GM12878 (cell line): ENCODE data around the gene FBXO4. TPM values are rescaled to one million over a fixed set of nuclear protein-coding genes. Genes with fewer than 3 reads are reported as not detected.

Experiments
- ATF2 ChIP-seq: IDR thresholded peaks from 2 replicates; pipeline ENCODE4 v1.6.1; 2012; ENCODE audit warnings: low read length, inconsistent platforms
- IRF4 ChIP-seq: IDR thresholded peaks from 2 replicates; pipeline ENCODE4 v1.6.1; 2011; ENCODE audit warnings: low read depth, low read length
- NFYA ChIP-seq: IDR thresholded peaks from 2 replicates; pipeline ENCODE4 v1.6.1; 2011; ENCODE audit warnings: low read depth, mild to moderate bottlenecking, low read length, improper control_type of control experiment, borderline replicate concordance
- POLR2A ChIP-seq: IDR thresholded peaks from 2 replicates; pipeline ENCODE4 v1.6.1; 2011; ENCODE audit warnings: low read depth, mild to moderate bottlenecking, low read length
- REST ChIP-seq: IDR thresholded peaks from 2 replicates; pipeline ENCODE4 v1.6.1; 2012; ENCODE audit warnings: mild to moderate bottlenecking, low read depth, low read length
- ZNF592 ChIP-seq: fragments of 450-650 bp; IDR thresholded peaks from 2 replicates; pipeline ENCODE4 v1.6.1; 2017; ENCODE audit warnings: mild to moderate bottlenecking, moderate library complexity
- polyA plus RNA-seq, 11 experiments: library from polyadenylated mRNA; depleted of rRNA in 4 of 11; unstranded in 6 of 11; stranded (reverse) in 5 of 11; fragments of >200 nt; fragmentation: Nextera tagmentation in 4 of 11; fragmentation: Illumina TruSeq in 1 of 11; extraction: Ambion mirVana in 4 of 11; extraction: Trizol in 1 of 11; gene quantifications; 1 replicate in 1 of 11; 2 replicates in 10 of 11; pipeline versions ENCODE4 v1.2.1 to v1.2.3, GENCODE V29; 2011 to 2016; ENCODE audit warnings: inconsistent platforms in 2 of 11, missing spikeins in 2 of 11, low read depth in 1 of 11
- total RNA-seq, 4 experiments: library from RNA; depleted of rRNA in 3 of 4; stranded (reverse); fragments of >200 nt in 3 of 4; fragmentation: Illumina TruSeq in 1 of 4; extraction: Trizol in 1 of 4; gene quantifications; 2 replicates each; pipeline versions ENCODE4 v1.2.1 to v1.2.3, GENCODE V29; 2013 to 2021

The FBXO4 gene
- total and polyA plus RNA-seq, 10 of the 15 experiments (the other 5 are each of a cell fraction or from before 2014, with no cell fraction given), result 7.2 to 30.5 (median 19.6) TPM

- TF ChIP-seq ZNF592 (no peak), POLR2A (no peak), IRF4 (no peak), REST (no peak), ATF2 (no peak), NFYA (no peak)
Measured at GRCh38 chr5:41927604-41928003, 2.5 kb downstream of the FBXO4 start (continued).
